HG03025 (cell line): ENCODE results near the gene CFAP221.
A peak's percentile ranks its signal among the peaks of the same experiment; 100 is the strongest.

Experiments
- ATAC-seq: cut with Tn5 transposase; IDR thresholded peaks from one replicate; pipeline ENCODE4 v1.9.1; 2021; ENCODE audit warnings: mild to moderate bottlenecking, moderate library complexity; ENCODE audit not compliant: unreplicated experiment, low FRiP score

The CFAP221 gene

GRCh38 chr2:119694845-119695521 is 150.7 kb downstream of the CFAP221 start:
- ATAC-seq, result no peak

GRCh38 chr2:119696005-119696404 is 151.8 kb downstream of the CFAP221 start:
- ATAC-seq, result no peak

- ATAC-seq, result no peak
These were observed 152.3 kb downstream of the CFAP221 start for GRCh38 chr2:119696494-119697030.

GRCh38 chr2:119697290-119698020 is 153.2 kb downstream of the CFAP221 start:
- peak; percentile 93 for ATAC-seq

- no peak for ATAC-seq
These were observed 154.0 kb downstream of the CFAP221 start for GRCh38 chr2:119698246-119698645.

GRCh38 chr2:119699016-119699606 is 154.9 kb downstream of the CFAP221 start:
- ATAC-seq, result no peak

- ATAC-seq, result no peak
These were observed 156.6 kb downstream of the CFAP221 start for GRCh38 chr2:119700866-119701265.

GRCh38 chr2:119701352-119701751 is 157.1 kb downstream of the CFAP221 start:
- no peak for ATAC-seq

GRCh38 chr2:119702203-119702917 is 158.1 kb downstream of the CFAP221 start:
- no peak for ATAC-seq

GRCh38 chr2:119702918-119703401 is 158.7 kb downstream of the CFAP221 start:
- ATAC-seq, result peak; percentile 69

- no peak for ATAC-seq
These were observed 159.3 kb downstream of the CFAP221 start for GRCh38 chr2:119703526-119703925.

GRCh38 chr2:119704670-119705120 is 160.4 kb downstream of the CFAP221 start:
- no peak for ATAC-seq

GRCh38 chr2:119706221-119706620 is 162.0 kb downstream of the CFAP221 start:
- no peak for ATAC-seq
